Panc1 (cell line): Measurements from ENCODE around the gene SLC37A4. TPM values are rescaled to one million over a fixed set of nuclear protein-coding genes. Genes with fewer than 3 reads are reported as not detected.

Source experiments
- ATAC-seq: fragments of 200-7000 bp; cut with Tn5 transposase; 2 replicates; pipeline ENCODE4 v1.9.1; 2020; ENCODE audit warnings: mild to moderate bottlenecking, moderate library complexity
- BruUV-seq: library from RNA; stranded (reverse); fragments of 400-500 nt; replicated peaks from 2 replicates; lab custom pipeline; 2021; lab: Mats Ljungman, UMichigan
- CTCF ChIA-PET: fragments of 300-600 bp; sonication (Branson Sonifier 250); formaldehyde crosslinking; loops from one replicate; lab custom pipeline; 2022; ENCODE audit warnings: antibody characterized with exemption; lab: Charles Lee
- POLR2A ChIA-PET: fragments of 300-600 bp; sonication (Branson Sonifier 250); formaldehyde crosslinking; loops from one replicate; lab custom pipeline; 2022; ENCODE audit warnings: antibody characterized with exemption; lab: Charles Lee
- DNase-seq: peaks from one replicate; pipeline ENCODE4 v3.0.0-alpha.2; 2010; ENCODE audit warnings: low read depth, low spot score
- H3K27ac ChIP-seq: 2 replicates; pipeline ENCODE4 v1.5.1; 2011; ENCODE audit warnings: mild to moderate bottlenecking, low read length, inconsistent platforms
- H3K27me3 ChIP-seq: fragments of 200-500 bp; sonication (Bioruptor generic); 2 replicates; pipeline ENCODE4 v1.6.0; 2014; ENCODE audit warnings: low read length, inconsistent platforms; ENCODE audit not compliant: control insufficient read depth, insufficient read depth
- H3K36me3 ChIP-seq: fragments of 200-500 bp; sonication (Bioruptor generic); 2 replicates; pipeline ENCODE4 v1.5.1; 2014; ENCODE audit warnings: inconsistent platforms, mild to moderate bottlenecking, low read length, moderate library complexity; ENCODE audit not compliant: control insufficient read depth, insufficient read depth
- H3K4me1 ChIP-seq: 2 replicates; pipeline ENCODE4 v1.5.1; 2011; ENCODE audit warnings: inconsistent platforms, mild to moderate bottlenecking, low read length, moderate library complexity; ENCODE audit not compliant: control insufficient read depth, insufficient read depth
- H3K4me3 ChIP-seq, 2 experiments: 2 replicates each; pipeline ENCODE4 v1.5.1; 2011 to 2012; ENCODE audit warnings: low read depth in 2 of 2, low read length in 2 of 2, mild to moderate bottlenecking in 2 of 2, inconsistent platforms in 1 of 2, moderate library complexity in 1 of 2
- H3K9me3 ChIP-seq: fragments of 200-500 bp; sonication (Bioruptor generic); 2 replicates; pipeline ENCODE4 v1.5.1; 2014; ENCODE audit warnings: low read depth, mild to moderate bottlenecking, inconsistent platforms, low read length, moderate library complexity; ENCODE audit not compliant: control insufficient read depth, insufficient read depth
- CTCF ChIP-seq: fragments of 450-650 bp; IDR thresholded peaks from 2 replicates; pipeline ENCODE4 v1.5.1; 2017; ENCODE audit warnings: mild to moderate bottlenecking
- POLR2AphosphoS5 ChIP-seq: IDR thresholded peaks from 2 replicates; pipeline ENCODE4 v1.6.1; 2012; ENCODE audit warnings: mild to moderate bottlenecking, low read depth, low read length, moderate library complexity
- REST ChIP-seq, 2 experiments: IDR thresholded peaks; 2 replicates each; pipeline ENCODE4 v1.6.1; 2011 to 2012; ENCODE audit warnings: low read depth in 2 of 2, control low read depth in 1 of 2, low read length in 1 of 2, mild to moderate bottlenecking in 1 of 2, moderate library complexity in 1 of 2; ENCODE audit not compliant: insufficient read depth in 1 of 2
- SIN3A ChIP-seq: IDR thresholded peaks from 2 replicates; pipeline ENCODE4 v1.6.1; 2012; ENCODE audit warnings: low read depth, mild to moderate bottlenecking, low read length, moderate library complexity, borderline replicate concordance; ENCODE audit not compliant: insufficient read depth
- TCF7L2 ChIP-seq: IDR thresholded peaks from 2 replicates; pipeline ENCODE4 v1.6.1; 2011; ENCODE audit warnings: mild to moderate bottlenecking, low read depth, low read length, inconsistent platforms
- in situ Hi-C: cut with HindIII; loops from 2 replicates; pipeline ENCODE4 v1.10.0; 2016; ENCODE audit warnings: low sequenced_read_pairs, low pct_unique_long_range_greater_than_20kb
- intact Hi-C: fragments of 100-400 bp; cut with micrococcal nuclease; formaldehyde crosslinking; loops from one replicate; pipeline ENCODE4 v1.10.0; 2022; ENCODE audit not compliant: unreplicated experiment
- total RNA-seq: library from RNA; stranded (reverse); gene quantifications from one replicate; pipeline ENCODE4 v1.2.1, GENCODE V29; 2021; ENCODE audit not compliant: unreplicated experiment

Gene SLC37A4
- total RNA-seq, 1 experiment from 2014 or later, result 33.2 TPM

- Histone ChIP-seq H3K27ac (no peak overlapping the region), H3K4me3 (no peak overlapping the region), H3K4me1 (peaks cover 31% of the 10 kb centered on the region), H3K9me3 (no peaks in the 10 kb centered on the region), H3K27me3 (no peaks in the 10 kb centered on the region), H3K36me3 (peaks cover 5% of the 10 kb centered on the region)
- in situ Hi-C loops, result no loop called here
- DNase-seq (no peak), ATAC-seq (no peak)
- no peak for TF ChIP-seq POLR2AphosphoS5
- TF ChIP-seq REST (IDR thresholded peaks at IDR 0.05; ENCODE audit: insufficient read depth in 1 of 2, low read depth in 2 of 2, low read length in 1 of 2), result no peak
- TF ChIP-seq SIN3A, result no peak
- no peak for TF ChIP-seq CTCF
- no peak for TF ChIP-seq TCF7L2
- ChIA-PET POLR2A (no interaction called here), CTCF (no interaction called here)
- intact Hi-C loops, result no loop called here
- no TSS peak for BruUV-seq
Measured at GRCh38 chr11:119025541-119025940, 5.1 kb downstream of the SLC37A4 start.

- Histone ChIP-seq H3K27ac (no peak overlapping the region), H3K4me3 (no peak overlapping the region), H3K36me3 (peaks cover 5% of the 10 kb centered on the region), H3K9me3 (no peaks in the 10 kb centered on the region), H3K27me3 (no peaks in the 10 kb centered on the region), H3K4me1 (peaks cover 34% of the 10 kb centered on the region)
- ATAC-seq, result 0 out of 2 replicates have a peak, but pooled peaks have one; percentile 3
- ChIA-PET POLR2A (no interaction called here), CTCF (interaction anchor here (0.6 kb wide), 1 partner anchor 379 kb away, joined by 3 read pairs; no protein-coding TSS in a partner anchor)
- no TSS peak for BruUV-seq
- DNase-seq, result no peak
- in situ Hi-C loops (no loop called here), intact Hi-C loops (no loop called here)
- TF ChIP-seq SIN3A, result no peak
Measured at GRCh38 chr11:119025099-119025473, 5.6 kb downstream of the SLC37A4 start.

GRCh38 chr11:119024430-119025098, 6.1 kb downstream of the SLC37A4 start:
- CTCF ChIA-PET, result interaction anchor here (0.6 kb wide), 1 partner anchor 378 kb away, joined by 3 read pairs; no protein-coding TSS in a partner anchor
- DNase-seq, result no peak
- in situ Hi-C loops (no loop called here), intact Hi-C loops (no loop called here)
- H3K9me3 ChIP-seq, result no peaks in the 10 kb centered on the region
- no peaks in the 10 kb centered on the region for H3K27me3 ChIP-seq
- H3K36me3 ChIP-seq, result peaks cover 5% of the 10 kb centered on the region
- BruUV-seq, result no TSS peak
- POLR2A ChIA-PET, result interaction anchor here (1.0 kb wide), 1 partner anchor 111 kb away, joined by 3 read pairs; no protein-coding TSS in a partner anchor
- no peak for TF ChIP-seq CTCF
- TF ChIP-seq TCF7L2, result no peak
- no peak for TF ChIP-seq REST (IDR thresholded peaks at IDR 0.05; ENCODE audit: insufficient read depth in 1 of 2, low read depth in 2 of 2, low read length in 1 of 2)
- no peak for TF ChIP-seq POLR2AphosphoS5
- TF ChIP-seq SIN3A, result no peak
- no peak for ATAC-seq
- H3K27ac ChIP-seq, result no peak overlapping the region
- H3K4me1 ChIP-seq, result peaks cover 33% of the 10 kb centered on the region
- H3K4me3 ChIP-seq, result no peak overlapping the region
